Measurements from ENCODE around the gene ARHGEF1. TPM values are rescaled to one million over a fixed set of nuclear protein-coding genes. Genes with fewer than 3 reads are reported as not detected.
A peak's percentile ranks its signal among the peaks of the same experiment; 100 is the strongest.

Gene ARHGEF1
- total and polyA plus RNA-seq, 11 donors = 22.8 to 89.2 (median 28.0) TPM

- WGBS, 4 donors = 1 to 2% (median 1%) methylated on average over 43 to 83 of the region's 83 CpGs
- Histone ChIP-seq H3K27ac (peak overlapping the region in 1 of 12 donors; percentile 2), H3K9me3 (no peaks in the 10 kb centered on the region), H3K36me3 (no peaks in the 10 kb centered on the region), H3K27me3 (peaks cover 8 to 48% (median 28%) of the 10 kb centered on the region in 9 donors), H3K4me1 (peaks cover 0 to 17% (median 3%) of the 10 kb centered on the region in 12 donors), H3K4me3 (peak overlapping the region; percentile 22 to 60 (median 53))
- no peak for TF ChIP-seq POLR2A (IDR thresholded peaks at IDR 0.05)
- no peak for TF ChIP-seq CTCF (IDR thresholded peaks at IDR 0.05)
- peak in 1 of 4 donors; percentile 43 for ATAC-seq
- peak in 1 of 5 donors; percentile 54 for DNase-seq
- intact Hi-C loops (cut with DNase I) = loop anchor here in 2 of 10 donors (5.0 kb wide), 2 partner anchors 48 to 68 kb away; no protein-coding TSS in a partner anchor
These were observed 57.1 kb downstream of the ARHGEF1 start for GRCh38 chr19:41939861-41940730.

GRCh38 chr19:41940731-41941409, 57.9 kb downstream of the ARHGEF1 start:
- Histone ChIP-seq H3K27ac (peak overlapping the region in 1 of 12 donors; percentile 2), H3K4me3 (peak overlapping the region; percentile 22 to 60 (median 53)), H3K27me3 (peaks cover 8 to 40% (median 20%) of the 10 kb centered on the region in 9 donors), H3K36me3 (no peaks in the 10 kb centered on the region), H3K9me3 (no peaks in the 10 kb centered on the region), H3K4me1 (peaks cover 0 to 17% (median 3%) of the 10 kb centered on the region in 12 donors)
- no peak for DNase-seq
- intact Hi-C loops (cut with DNase I) = loop anchor here in 1 of 10 donors (5.0 kb wide), 1 partner anchor 49 kb away; no protein-coding TSS in a partner anchor
- 8 to 10% (median 9%) methylated on average over 49 to 53 of the region's 53 CpGs for WGBS, 4 donors
- no peak for ATAC-seq
- TF ChIP-seq CTCF (IDR thresholded peaks at IDR 0.05) (no peak), POLR2A (IDR thresholded peaks at IDR 0.05) (no peak)

- TF ChIP-seq CTCF (IDR thresholded peaks at IDR 0.05) = no peak
- no peak for TF ChIP-seq POLR2A (IDR thresholded peaks at IDR 0.05)
- Histone ChIP-seq H3K9me3 (no peaks in the 10 kb centered on the region), H3K36me3 (no peaks in the 10 kb centered on the region), H3K27ac (no peak overlapping the region), H3K4me3 (no peak overlapping the region), H3K27me3 (peaks cover 8 to 33% (median 19%) of the 10 kb centered on the region in 9 donors), H3K4me1 (peaks cover 0 to 17% (median 3%) of the 10 kb centered on the region in 12 donors)
- 89 to 95% (median 93%) methylated on average over 9 of the region's 9 CpGs for WGBS, 4 donors
- intact Hi-C loops (cut with DNase I) = loop anchor here in 1 of 10 donors (5.0 kb wide), 1 partner anchor 49 kb away; no protein-coding TSS in a partner anchor
- ATAC-seq (no peak), DNase-seq (no peak)
These were observed 58.6 kb downstream of the ARHGEF1 start for GRCh38 chr19:41941410-41942202.

All from heart left ventricle (tissue), 16 donors.